Loucy (cell line): ENCODE results near the gene RAB4A.

Source experiments
- EZH2phosphoT487 ChIP-seq: fragments of 200-600 bp; IDR thresholded peaks from 2 replicates; pipeline ENCODE4 v1.6.1; 2018; ENCODE audit warnings: antibody characterized with exemption, mild to moderate bottlenecking, moderate library complexity, borderline replicate concordance
- TF ChIP-seq, protein P1 (sequence below): fragments of 200-600 bp; sonication (generic); conservative IDR thresholded peaks from 2 replicates; pipeline ENCODE4 v1.5.1; 2014; ENCODE audit warnings: mild to moderate bottlenecking, antibody characterized with exemption, low read length

DNA sequence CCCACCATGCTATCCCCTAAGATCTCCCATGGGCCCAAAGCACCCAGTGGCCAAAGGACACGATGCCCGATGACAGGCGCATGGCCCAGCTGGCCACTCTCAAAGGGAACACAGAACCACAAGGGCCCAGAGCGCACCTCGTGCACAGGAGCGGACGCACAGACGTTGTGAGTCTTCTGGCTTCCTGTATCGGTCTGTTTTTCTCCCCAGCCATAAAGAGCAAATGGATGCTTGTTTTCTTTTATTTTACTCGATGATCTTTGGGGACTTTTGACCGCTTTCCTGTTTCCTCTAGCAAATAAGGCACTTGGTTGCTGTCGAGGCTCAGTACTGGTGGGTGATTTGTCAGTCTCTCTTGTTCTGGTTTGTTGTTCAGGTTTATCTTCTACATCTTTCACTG is 55.7 kb downstream of the RAB4A start:
- TF ChIP-seq, protein P1, sequence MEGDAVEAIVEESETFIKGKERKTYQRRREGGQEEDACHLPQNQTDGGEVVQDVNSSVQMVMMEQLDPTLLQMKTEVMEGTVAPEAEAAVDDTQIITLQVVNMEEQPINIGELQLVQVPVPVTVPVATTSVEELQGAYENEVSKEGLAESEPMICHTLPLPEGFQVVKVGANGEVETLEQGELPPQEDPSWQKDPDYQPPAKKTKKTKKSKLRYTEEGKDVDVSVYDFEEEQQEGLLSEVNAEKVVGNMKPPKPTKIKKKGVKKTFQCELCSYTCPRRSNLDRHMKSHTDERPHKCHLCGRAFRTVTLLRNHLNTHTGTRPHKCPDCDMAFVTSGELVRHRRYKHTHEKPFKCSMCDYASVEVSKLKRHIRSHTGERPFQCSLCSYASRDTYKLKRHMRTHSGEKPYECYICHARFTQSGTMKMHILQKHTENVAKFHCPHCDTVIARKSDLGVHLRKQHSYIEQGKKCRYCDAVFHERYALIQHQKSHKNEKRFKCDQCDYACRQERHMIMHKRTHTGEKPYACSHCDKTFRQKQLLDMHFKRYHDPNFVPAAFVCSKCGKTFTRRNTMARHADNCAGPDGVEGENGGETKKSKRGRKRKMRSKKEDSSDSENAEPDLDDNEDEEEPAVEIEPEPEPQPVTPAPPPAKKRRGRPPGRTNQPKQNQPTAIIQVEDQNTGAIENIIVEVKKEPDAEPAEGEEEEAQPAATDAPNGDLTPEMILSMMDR = no peak
- TF ChIP-seq EZH2phosphoT487 = no peak
